GM23248 (cell line): ENCODE results near the gene ABL1. TPM values are rescaled to one million over a fixed set of nuclear protein-coding genes. Genes with fewer than 3 reads are reported as not detected.

Experiments used
- DNase-seq: peaks from one replicate; pipeline ENCODE4 v3.0.0-alpha.2; 2015
- H2AFZ ChIP-seq: fragments of 200-600 bp; sonication (generic); 2 replicates; pipeline ENCODE4 v1.6.1; 2016; ENCODE audit warnings: antibody characterized with exemption
- H3F3A ChIP-seq: fragments of 200-600 bp; sonication (generic); 2 replicates; pipeline ENCODE4 v1.6.1; 2016; ENCODE audit warnings: mild to moderate bottlenecking, antibody characterized with exemption, mixed run types; ENCODE audit not compliant: insufficient read depth
- H3K27ac ChIP-seq: fragments of 200-600 bp; sonication (generic); 2 replicates; pipeline ENCODE4 v1.5.1; 2016; ENCODE audit warnings: mild to moderate bottlenecking
- H3K27me3 ChIP-seq: fragments of 200-600 bp; sonication (generic); replicated peaks from 2 replicates; pipeline ENCODE4 v1.6.1; 2016; ENCODE audit warnings: mild to moderate bottlenecking; ENCODE audit not compliant: insufficient read depth
- H3K36me3 ChIP-seq: fragments of 200-600 bp; sonication (generic); 2 replicates; pipeline ENCODE4 v1.6.1; 2016; ENCODE audit warnings: low read depth, mild to moderate bottlenecking
- H3K4me1 ChIP-seq: fragments of 200-600 bp; sonication (generic); 2 replicates; pipeline ENCODE4 v1.6.1; 2016; ENCODE audit warnings: mild to moderate bottlenecking; ENCODE audit not compliant: insufficient read depth
- H3K4me2 ChIP-seq: fragments of 200-600 bp; sonication (generic); one replicate; pipeline ENCODE4 v1.6.1; 2016; ENCODE audit warnings: mild to moderate bottlenecking; ENCODE audit not compliant: unreplicated experiment
- H3K4me3 ChIP-seq: fragments of 200-600 bp; sonication (generic); 2 replicates; pipeline ENCODE4 v1.5.1; 2016; ENCODE audit warnings: mild to moderate bottlenecking
- H3K79me2 ChIP-seq: fragments of 200-600 bp; sonication (generic); 2 replicates; pipeline ENCODE4 v1.6.1; 2016; ENCODE audit warnings: mild to moderate bottlenecking; ENCODE audit not compliant: insufficient read depth
- H3K9ac ChIP-seq: fragments of 200-600 bp; sonication (generic); 2 replicates; pipeline ENCODE4 v1.6.1; 2016; ENCODE audit warnings: mild to moderate bottlenecking
- H3K9me2 ChIP-seq: fragments of 200-600 bp; sonication (generic); 2 replicates; pipeline ENCODE4 v1.6.1; 2016; ENCODE audit warnings: mixed run types, mild to moderate bottlenecking, moderate library complexity; ENCODE audit not compliant: insufficient read depth
- H3K9me3 ChIP-seq: fragments of 200-600 bp; sonication (generic); one replicate; pipeline ENCODE4 v1.6.1; 2017; ENCODE audit warnings: low read depth
- H4K20me1 ChIP-seq: fragments of 200-600 bp; sonication (generic); 2 replicates; pipeline ENCODE4 v1.6.0; 2016; ENCODE audit not compliant: insufficient read depth
- EZH2 ChIP-seq: fragments of 200-600 bp; sonication (generic); IDR thresholded peaks from 2 replicates; pipeline ENCODE4 v1.6.1; 2018; ENCODE audit warnings: antibody characterized with exemption, mild to moderate bottlenecking; ENCODE audit not compliant: insufficient read depth, poor library complexity, severe bottlenecking
- EZH2phosphoT487 ChIP-seq: fragments of 200-600 bp; sonication (generic); IDR thresholded peaks from 2 replicates; pipeline ENCODE4 v1.6.1; 2018; ENCODE audit warnings: antibody characterized with exemption, moderate library complexity, mild to moderate bottlenecking, low read depth; ENCODE audit not compliant: insufficient read depth
- WGBS, 2 experiments: methylation state at CpG; one replicate each; pipeline ENCODE4 v1.1.6; 2015 to 2017; ENCODE audit warnings: low lambda C conversion rate in 2 of 2, low coverage in 1 of 2; ENCODE audit errors: missing lambda C conversion rate in 2 of 2; 5-methylcytosine and 5-hydroxymethylcytosine counted together
- in situ Hi-C: fragments of 300-500 bp; cut with MboI; formaldehyde crosslinking; loops from 2 replicates; pipeline ENCODE4 v1.15.0; 2020
- polyA plus RNA-seq: library from polyadenylated mRNA; unstranded; fragments of >200 nt; fragmentation: Nextera tagmentation; extraction: Ambion mirVana; gene quantifications from 2 replicates; pipeline ENCODE4 v1.2.1, GENCODE V29; 2016
- total RNA-seq: library from RNA; depleted of rRNA; stranded (reverse); fragments of >200 nt; shearing (Covaris generic); gene quantifications from 2 replicates; pipeline ENCODE4 v1.2.3, GENCODE V29; 2014

ABL1 gene
- total and polyA plus RNA-seq, 2 experiments from 2014 or later: 22.9 to 66.1 TPM

DNA sequence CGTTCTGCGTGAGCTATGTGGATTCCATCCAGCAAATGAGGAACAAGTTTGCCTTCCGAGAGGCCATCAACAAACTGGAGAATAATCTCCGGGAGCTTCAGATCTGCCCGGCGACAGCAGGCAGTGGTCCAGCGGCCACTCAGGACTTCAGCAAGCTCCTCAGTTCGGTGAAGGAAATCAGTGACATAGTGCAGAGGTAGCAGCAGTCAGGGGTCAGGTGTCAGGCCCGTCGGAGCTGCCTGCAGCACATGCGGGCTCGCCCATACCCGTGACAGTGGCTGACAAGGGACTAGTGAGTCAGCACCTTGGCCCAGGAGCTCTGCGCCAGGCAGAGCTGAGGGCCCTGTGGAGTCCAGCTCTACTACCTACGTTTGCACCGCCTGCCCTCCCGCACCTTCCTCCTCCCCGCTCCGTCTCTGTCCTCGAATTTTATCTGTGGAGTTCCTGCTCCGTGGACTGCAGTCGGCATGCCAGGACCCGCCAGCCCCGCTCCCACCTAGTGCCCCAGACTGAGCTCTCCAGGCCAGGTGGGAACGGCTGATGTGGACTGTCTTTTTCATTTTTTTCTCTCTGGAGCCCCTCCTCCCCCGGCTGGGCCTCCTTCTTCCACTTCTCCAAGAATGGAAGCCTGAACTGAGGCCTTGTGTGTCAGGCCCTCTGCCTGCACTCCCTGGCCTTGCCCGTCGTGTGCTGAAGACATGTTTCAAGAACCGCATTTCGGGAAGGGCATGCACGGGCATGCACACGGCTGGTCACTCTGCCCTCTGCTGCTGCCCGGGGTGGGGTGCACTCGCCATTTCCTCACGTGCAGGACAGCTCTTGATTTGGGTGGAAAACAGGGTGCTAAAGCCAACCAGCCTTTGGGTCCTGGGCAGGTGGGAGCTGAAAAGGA, 50.7 kb downstream of the ABL1 start:
- Histone ChIP-seq H3K9ac (no peak overlapping the region), H3K4me2 (no peak overlapping the region), H3K9me3 (no peaks in the 10 kb centered on the region), H3F3A (0 out of 2 replicates have a peak, but pooled peaks cover 7% of the 10 kb centered on the region), H3K27ac (no peak overlapping the region), H3K9me2 (no peaks in the 10 kb centered on the region), H2AFZ (no peak overlapping the region), H3K79me2 (peaks cover 19% of the 10 kb centered on the region; the same call in 1 of the 2 replicates), H3K4me3 (no peak overlapping the region), H3K27me3 (no peaks in the 10 kb centered on the region), H3K36me3 (peaks cover 66% of the 10 kb centered on the region), H3K4me1 (no peaks in the 10 kb centered on the region), H4K20me1 (no peaks in the 10 kb centered on the region)
- no peak for TF ChIP-seq EZH2phosphoT487
- no peak for TF ChIP-seq EZH2
- 81 to 84% methylated on average over 35 of the region's 35 CpGs for WGBS, 2 experiments
- in situ Hi-C loops: no loop called here
- DNase-seq: no peak

DNA sequence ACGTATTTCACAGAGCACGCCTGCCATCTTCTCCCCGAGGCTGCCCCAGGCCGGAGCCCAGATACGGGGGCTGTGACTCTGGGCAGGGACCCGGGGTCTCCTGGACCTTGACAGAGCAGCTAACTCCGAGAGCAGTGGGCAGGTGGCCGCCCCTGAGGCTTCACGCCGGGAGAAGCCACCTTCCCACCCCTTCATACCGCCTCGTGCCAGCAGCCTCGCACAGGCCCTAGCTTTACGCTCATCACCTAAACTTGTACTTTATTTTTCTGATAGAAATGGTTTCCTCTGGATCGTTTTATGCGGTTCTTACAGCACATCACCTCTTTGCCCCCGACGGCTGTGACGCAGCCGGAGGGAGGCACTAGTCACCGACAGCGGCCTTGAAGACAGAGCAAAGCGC, 51.9 kb downstream of the ABL1 start:
- Histone ChIP-seq H3K4me3 (no peak overlapping the region), H3F3A (0 out of 2 replicates have a peak, but pooled peaks cover 7% of the 10 kb centered on the region), H3K9ac (no peak overlapping the region), H3K9me2 (no peaks in the 10 kb centered on the region), H4K20me1 (no peaks in the 10 kb centered on the region), H3K4me1 (no peaks in the 10 kb centered on the region), H3K4me2 (no peak overlapping the region), H3K36me3 (peaks cover 58% of the 10 kb centered on the region), H3K9me3 (no peaks in the 10 kb centered on the region), H3K79me2 (peaks cover 19% of the 10 kb centered on the region; the same call in 1 of the 2 replicates), H3K27ac (no peak overlapping the region), H3K27me3 (no peaks in the 10 kb centered on the region), H2AFZ (no peak overlapping the region)
- TF ChIP-seq EZH2phosphoT487 (no peak), EZH2 (no peak)
- WGBS, 2 experiments: 95% methylated on average over 21 to 23 of the region's 23 CpGs
- no peak for DNase-seq
- in situ Hi-C loops: no loop called here

DNA sequence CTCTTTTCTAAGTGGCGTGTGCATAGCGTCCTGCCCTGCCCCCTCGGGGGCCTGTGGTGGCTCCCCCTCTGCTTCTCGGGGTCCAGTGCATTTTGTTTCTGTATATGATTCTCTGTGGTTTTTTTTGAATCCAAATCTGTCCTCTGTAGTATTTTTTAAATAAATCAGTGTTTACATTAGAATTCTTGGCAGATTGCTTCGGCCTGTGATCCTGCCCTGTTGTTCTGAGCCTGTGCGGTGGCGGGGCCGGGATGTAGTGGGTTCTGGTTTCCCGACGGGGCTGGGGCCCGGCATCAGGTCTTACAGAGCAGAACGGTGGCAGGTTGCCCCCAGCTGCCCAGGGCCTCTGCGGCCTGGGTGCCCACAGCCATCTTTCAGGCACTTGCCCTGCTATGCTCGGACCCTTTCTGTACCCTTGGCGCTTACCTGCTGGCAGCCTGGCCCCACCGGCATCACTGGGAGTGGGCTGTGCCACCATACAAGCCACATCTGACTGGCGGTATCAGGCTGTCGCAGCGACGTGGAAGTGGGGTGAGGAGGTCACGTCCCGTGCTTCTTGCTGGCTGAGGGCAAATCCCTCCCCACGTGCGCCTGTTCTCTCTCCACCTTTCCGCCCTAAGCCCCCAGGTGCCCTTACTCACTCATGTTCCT, 52.6 kb downstream of the ABL1 start:
- WGBS, 2 experiments: 84 to 88% methylated on average over 22 to 25 of the region's 25 CpGs
- Histone ChIP-seq H3K9me2 (no peaks in the 10 kb centered on the region), H3K4me1 (no peaks in the 10 kb centered on the region), H3K9me3 (no peaks in the 10 kb centered on the region), H3K27me3 (no peaks in the 10 kb centered on the region), H4K20me1 (no peaks in the 10 kb centered on the region), H3F3A (0 out of 2 replicates have a peak, but pooled peaks cover 7% of the 10 kb centered on the region), H3K9ac (no peak overlapping the region), H3K36me3 (peaks cover 55% of the 10 kb centered on the region), H3K4me3 (no peak overlapping the region), H3K79me2 (peaks cover 19% of the 10 kb centered on the region; the same call in 1 of the 2 replicates), H2AFZ (no peak overlapping the region), H3K4me2 (no peak overlapping the region), H3K27ac (no peak overlapping the region)
- TF ChIP-seq EZH2 (no peak), EZH2phosphoT487 (no peak)
- DNase-seq: no peak
- in situ Hi-C loops: no loop called here

DNA sequence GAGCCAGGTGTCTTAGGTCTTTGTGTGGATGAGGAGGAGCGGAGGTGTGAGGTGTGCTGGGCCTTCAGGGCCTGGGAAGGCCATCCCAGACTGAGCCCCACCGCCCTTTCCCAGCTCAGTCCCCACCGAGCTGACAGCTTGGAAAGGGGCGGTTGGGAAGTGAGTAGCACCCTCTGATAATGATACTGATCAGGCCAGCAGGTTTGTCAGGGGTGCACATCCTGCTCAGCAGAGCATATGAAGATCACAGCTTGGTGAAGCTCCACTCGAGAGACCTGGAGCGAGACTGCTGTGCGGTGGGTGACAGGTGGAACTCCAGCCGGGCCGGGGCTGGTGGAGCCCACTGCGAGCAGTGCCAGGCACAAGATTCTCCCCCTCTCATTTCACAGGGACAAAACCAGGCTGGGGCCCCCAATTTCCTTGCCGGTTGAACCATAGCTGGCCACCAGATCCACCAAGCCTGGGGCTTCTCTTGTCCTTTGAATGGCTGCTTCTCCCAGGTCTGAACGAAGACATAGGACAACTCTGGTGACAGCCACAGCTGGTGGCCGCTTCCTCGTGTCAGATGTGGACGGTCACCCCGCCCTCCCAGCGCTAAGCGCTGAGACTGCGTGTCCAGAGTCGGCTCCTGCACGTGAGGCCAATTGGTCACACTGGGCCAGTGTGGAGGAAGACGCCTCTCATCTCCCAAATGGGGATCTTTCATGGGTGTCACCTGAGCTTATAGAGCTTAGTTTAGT, 53.3 kb downstream of the ABL1 start:
- no peak overlapping the region for H3K9ac ChIP-seq
- H3K36me3 ChIP-seq: peaks cover 61% of the 10 kb centered on the region
- no peaks in the 10 kb centered on the region for H3K4me1 ChIP-seq
- no peak overlapping the region for H3K4me3 ChIP-seq
- peaks cover 19% of the 10 kb centered on the region; the same call in 1 of the 2 replicates for H3K79me2 ChIP-seq
- WGBS, 2 experiments: 80 to 84% methylated on average over 22 of the region's 22 CpGs
- TF ChIP-seq EZH2phosphoT487 (no peak), EZH2 (no peak)
- H3K27ac ChIP-seq: no peak overlapping the region
- no peaks in the 10 kb centered on the region for H3K27me3 ChIP-seq
- H4K20me1 ChIP-seq: no peaks in the 10 kb centered on the region
- H2AFZ ChIP-seq: no peak overlapping the region
- DNase-seq: no peak
- no peaks in the 10 kb centered on the region for H3K9me2 ChIP-seq
- no peak overlapping the region for H3K4me2 ChIP-seq
- in situ Hi-C loops: no loop called here
- 0 out of 2 replicates have a peak, but pooled peaks cover 7% of the 10 kb centered on the region for H3F3A ChIP-seq
- no peaks in the 10 kb centered on the region for H3K9me3 ChIP-seq
